SW 1271 (cell line): ENCODE measurements around the gene TRIM25.

Source experiments
- DNase-seq, 2 experiments: peaks; one replicate each; lab custom pipeline; 2025; lab: John Stamatoyannopoulos, UW

Gene TRIM25

GRCh38 chr17:56896217-56896967 is 17.5 kb downstream of the TRIM25 start:
- DNase-seq, result no peak

GRCh38 chr17:56894859-56895455 is 18.9 kb downstream of the TRIM25 start:
- no peak for DNase-seq

- DNase-seq, result no peak
Measured at GRCh38 chr17:56893503-56893902, 20.3 kb downstream of the TRIM25 start.

- DNase-seq, result no peak
Measured at GRCh38 chr17:56892333-56892732, 21.5 kb downstream of the TRIM25 start.

- DNase-seq, result no peak
Measured at GRCh38 chr17:56891751-56892150, 22.1 kb downstream of the TRIM25 start.

- DNase-seq, result no peak
Measured at GRCh38 chr17:56890906-56891674, 22.8 kb downstream of the TRIM25 start.

- no peak for DNase-seq
Measured at GRCh38 chr17:56890390-56890789, 23.5 kb downstream of the TRIM25 start.

- DNase-seq, result no peak
Measured at GRCh38 chr17:56887552-56888467, 26.0 kb downstream of the TRIM25 start.

GRCh38 chr17:56887105-56887504 is 26.7 kb downstream of the TRIM25 start:
- DNase-seq, result no peak

- DNase-seq, result no peak
Measured at GRCh38 chr17:56886288-56886731, 27.5 kb downstream of the TRIM25 start.

GRCh38 chr17:56885312-56885657 is 28.6 kb downstream of the TRIM25 start:
- DNase-seq, result no peak

- DNase-seq, result no peak
Measured at GRCh38 chr17:56884483-56885311, 29.2 kb downstream of the TRIM25 start.

- DNase-seq, result no peak
Measured at GRCh38 chr17:56883616-56884015, 30.2 kb downstream of the TRIM25 start.

- no peak for DNase-seq
Measured at GRCh38 chr17:56881685-56882295, 32.1 kb downstream of the TRIM25 start.

- no peak for DNase-seq
Measured at GRCh38 chr17:56880571-56880970, 33.3 kb downstream of the TRIM25 start.

GRCh38 chr17:56880133-56880532 is 33.7 kb downstream of the TRIM25 start:
- no peak for DNase-seq

- no peak for DNase-seq
Measured at GRCh38 chr17:56879280-56879679, 34.6 kb downstream of the TRIM25 start.

- DNase-seq, result no peak
Measured at GRCh38 chr17:56876766-56877179, 37.1 kb downstream of the TRIM25 start.

- no peak for DNase-seq
Measured at GRCh38 chr17:56870081-56870651, 43.7 kb downstream of the TRIM25 start.

GRCh38 chr17:56868716-56869115 is 45.1 kb downstream of the TRIM25 start:
- no peak for DNase-seq
